ENCODE data around the gene EGFL7.
A peak's percentile ranks its signal among the peaks of the same experiment; 100 is the strongest.

The EGFL7 gene

GRCh38 chr9:136685790-136686533 lies 23.2 kb downstream of the EGFL7 start:
- DNase-seq (ENCODE audit: low read depth in 2 of 2) = no peak

- DNase-seq (ENCODE audit: low read depth in 2 of 2) = no peak
Measured at GRCh38 chr9:136686534-136686793, 23.7 kb downstream of the EGFL7 start.

GRCh38 chr9:136686794-136687711 lies 24.3 kb downstream of the EGFL7 start, which contains the start of gene AGPAT2:
AGPAT2 (minus strand) TSS chr9:136687457; CDS start chr9:136687357, 100 bp downstream.
- DNase-seq (ENCODE audit: low read depth in 2 of 2) = peak; percentile 24 to 61

- DNase-seq (ENCODE audit: low read depth in 2 of 2) = no peak
Measured at GRCh38 chr9:136687721-136688223, 25.1 kb downstream of the EGFL7 start.

GRCh38 chr9:136688274-136689107 lies 25.8 kb downstream of the EGFL7 start:
- DNase-seq (ENCODE audit: low read depth in 2 of 2) = no peak

GRCh38 chr9:136689108-136689460 lies 26.4 kb downstream of the EGFL7 start:
- DNase-seq (ENCODE audit: low read depth in 2 of 2) = no peak

GRCh38 chr9:136690104-136690805 lies 27.5 kb downstream of the EGFL7 start:
- no peak for DNase-seq (ENCODE audit: low read depth in 2 of 2)

GRCh38 chr9:136690806-136691261 lies 28.1 kb downstream of the EGFL7 start:
- no peak for DNase-seq (ENCODE audit: low read depth in 2 of 2)

GRCh38 chr9:136691316-136692184 lies 28.8 kb downstream of the EGFL7 start:
- DNase-seq (ENCODE audit: low read depth in 2 of 2) = no peak

- no peak for DNase-seq (ENCODE audit: low read depth in 2 of 2)
Measured at GRCh38 chr9:136692185-136693134, 29.7 kb downstream of the EGFL7 start.

- no peak for DNase-seq (ENCODE audit: low read depth in 2 of 2)
Measured at GRCh38 chr9:136693135-136693489, 30.4 kb downstream of the EGFL7 start.

GRCh38 chr9:136693490-136694162 lies 30.9 kb downstream of the EGFL7 start:
- no peak for DNase-seq (ENCODE audit: low read depth in 2 of 2)

GRCh38 chr9:136694163-136694871 lies 31.6 kb downstream of the EGFL7 start:
- DNase-seq (ENCODE audit: low read depth in 2 of 2) = no peak

GRCh38 chr9:136694872-136695247 lies 32.1 kb downstream of the EGFL7 start:
- DNase-seq (ENCODE audit: low read depth in 2 of 2) = no peak

- no peak for DNase-seq (ENCODE audit: low read depth in 2 of 2)
Measured at GRCh38 chr9:136695435-136695895, 32.7 kb downstream of the EGFL7 start.

GRCh38 chr9:136695955-136696354 lies 33.2 kb downstream of the EGFL7 start:
- no peak for DNase-seq (ENCODE audit: low read depth in 2 of 2)

- no peak for DNase-seq (ENCODE audit: low read depth in 2 of 2)
Measured at GRCh38 chr9:136696502-136696901, 33.8 kb downstream of the EGFL7 start.
